H1 (cell line): ENCODE results near the gene OLFML2B. TPM values are rescaled to one million over a fixed set of nuclear protein-coding genes. Genes with fewer than 3 reads are reported as not detected.

Source experiments
- KDM5A ChIP-seq: fragments of 200-600 bp; IDR thresholded peaks from 2 replicates; pipeline ENCODE4 v1.7.1; 2012; ENCODE audit warnings: mild to moderate bottlenecking, low read length, inconsistent platforms, mixed read lengths
- MAFK ChIP-seq: IDR thresholded peaks from 2 replicates; pipeline ENCODE4 v1.6.1; 2012; ENCODE audit warnings: low read depth, mild to moderate bottlenecking, improper control_type of control experiment, low read length
- POLR2A ChIP-seq, 2 experiments: IDR thresholded peaks; 1 replicate in 1 of 2; 2 replicates in 1 of 2; pipeline ENCODE4 v1.6.1; 2011; ENCODE audit warnings: low read depth in 2 of 2, low read length in 2 of 2, mild to moderate bottlenecking in 2 of 2; ENCODE audit errors: control extremely low read depth in 1 of 2
- SUZ12 ChIP-seq: fragments of 200-600 bp; sonication (generic); IDR thresholded peaks from 2 replicates; pipeline ENCODE4 v1.6.1; 2012; ENCODE audit warnings: mild to moderate bottlenecking, inconsistent platforms, low read length, moderate library complexity, mixed read lengths
- TAF1 ChIP-seq: IDR thresholded peaks from 2 replicates; pipeline ENCODE4 v1.6.1; 2011; ENCODE audit warnings: mild to moderate bottlenecking, low read depth, low read length
- TBP ChIP-seq: IDR thresholded peaks from 2 replicates; pipeline ENCODE4 v1.6.1; 2011; ENCODE audit warnings: low read depth, low read length, improper control_type of control experiment
- polyA plus RNA-seq, 7 experiments: library from polyadenylated mRNA; depleted of rRNA in 3 of 7; stranded (reverse) in 5 of 7; unstranded in 2 of 7; fragments of >200 nt in 5 of 7; fragments of 200-250 nt in 2 of 7; gene quantifications; 1 replicate in 5 of 7; 2 replicates in 1 of 7; 4 replicates in 1 of 7; pipeline versions ENCODE4 v1.2.1 to v1.2.3, GENCODE V29; 2011 to 2013; ENCODE audit warnings: missing spikeins in 2 of 7, mixed read lengths in 2 of 7
- total RNA-seq: library from RNA; stranded (reverse); fragmentation: NEBNext Ultra II Directional; extraction: Animal tissue kit (Norgen Biotek cat#: 25700); gene quantifications from 2 replicates; pipeline ENCODE4 v1.2.1, GENCODE V29; 2021
- TF ChIP-seq, protein P1 (sequence below): fragments of 300-600 bp; sonication (generic); IDR thresholded peaks from 2 replicates; pipeline ENCODE4 v1.7.1; 2012; ENCODE audit warnings: low read length, moderate library complexity, mild to moderate bottlenecking, inconsistent platforms; ENCODE audit not compliant: insufficient replicate concordance
- TF ChIP-seq, protein P2 (sequence below): IDR thresholded peaks from 2 replicates; pipeline ENCODE4 v1.6.1; 2011; ENCODE audit warnings: low read length, improper control_type of control experiment

OLFML2B gene
- total and polyA plus RNA-seq, 2 of the 8 experiments (the other 6 are each of a cell fraction or from before 2014, with no cell fraction given): 6.5 to 10.4 TPM

DNA sequence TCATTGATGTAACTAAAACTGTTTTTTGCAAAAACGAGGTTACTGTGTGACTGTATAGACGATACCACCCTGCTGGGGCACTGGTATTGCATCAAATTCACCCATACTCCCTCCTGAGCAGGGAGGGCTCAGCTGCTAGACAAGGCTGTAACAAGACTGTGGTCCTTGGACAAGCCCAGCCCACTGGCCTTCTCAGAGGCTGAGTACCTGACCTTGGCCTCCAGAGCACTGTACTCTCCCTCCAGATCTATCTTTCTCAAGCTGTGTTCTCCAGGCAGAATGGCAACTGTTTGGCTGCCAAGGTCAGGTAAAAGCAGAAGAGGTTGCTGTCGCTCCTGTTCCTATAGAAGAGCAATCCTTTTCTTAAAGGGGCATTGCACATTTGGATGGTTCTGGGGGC, 8.5 kb downstream of the OLFML2B start (continued):
- TF ChIP-seq, protein P1, sequence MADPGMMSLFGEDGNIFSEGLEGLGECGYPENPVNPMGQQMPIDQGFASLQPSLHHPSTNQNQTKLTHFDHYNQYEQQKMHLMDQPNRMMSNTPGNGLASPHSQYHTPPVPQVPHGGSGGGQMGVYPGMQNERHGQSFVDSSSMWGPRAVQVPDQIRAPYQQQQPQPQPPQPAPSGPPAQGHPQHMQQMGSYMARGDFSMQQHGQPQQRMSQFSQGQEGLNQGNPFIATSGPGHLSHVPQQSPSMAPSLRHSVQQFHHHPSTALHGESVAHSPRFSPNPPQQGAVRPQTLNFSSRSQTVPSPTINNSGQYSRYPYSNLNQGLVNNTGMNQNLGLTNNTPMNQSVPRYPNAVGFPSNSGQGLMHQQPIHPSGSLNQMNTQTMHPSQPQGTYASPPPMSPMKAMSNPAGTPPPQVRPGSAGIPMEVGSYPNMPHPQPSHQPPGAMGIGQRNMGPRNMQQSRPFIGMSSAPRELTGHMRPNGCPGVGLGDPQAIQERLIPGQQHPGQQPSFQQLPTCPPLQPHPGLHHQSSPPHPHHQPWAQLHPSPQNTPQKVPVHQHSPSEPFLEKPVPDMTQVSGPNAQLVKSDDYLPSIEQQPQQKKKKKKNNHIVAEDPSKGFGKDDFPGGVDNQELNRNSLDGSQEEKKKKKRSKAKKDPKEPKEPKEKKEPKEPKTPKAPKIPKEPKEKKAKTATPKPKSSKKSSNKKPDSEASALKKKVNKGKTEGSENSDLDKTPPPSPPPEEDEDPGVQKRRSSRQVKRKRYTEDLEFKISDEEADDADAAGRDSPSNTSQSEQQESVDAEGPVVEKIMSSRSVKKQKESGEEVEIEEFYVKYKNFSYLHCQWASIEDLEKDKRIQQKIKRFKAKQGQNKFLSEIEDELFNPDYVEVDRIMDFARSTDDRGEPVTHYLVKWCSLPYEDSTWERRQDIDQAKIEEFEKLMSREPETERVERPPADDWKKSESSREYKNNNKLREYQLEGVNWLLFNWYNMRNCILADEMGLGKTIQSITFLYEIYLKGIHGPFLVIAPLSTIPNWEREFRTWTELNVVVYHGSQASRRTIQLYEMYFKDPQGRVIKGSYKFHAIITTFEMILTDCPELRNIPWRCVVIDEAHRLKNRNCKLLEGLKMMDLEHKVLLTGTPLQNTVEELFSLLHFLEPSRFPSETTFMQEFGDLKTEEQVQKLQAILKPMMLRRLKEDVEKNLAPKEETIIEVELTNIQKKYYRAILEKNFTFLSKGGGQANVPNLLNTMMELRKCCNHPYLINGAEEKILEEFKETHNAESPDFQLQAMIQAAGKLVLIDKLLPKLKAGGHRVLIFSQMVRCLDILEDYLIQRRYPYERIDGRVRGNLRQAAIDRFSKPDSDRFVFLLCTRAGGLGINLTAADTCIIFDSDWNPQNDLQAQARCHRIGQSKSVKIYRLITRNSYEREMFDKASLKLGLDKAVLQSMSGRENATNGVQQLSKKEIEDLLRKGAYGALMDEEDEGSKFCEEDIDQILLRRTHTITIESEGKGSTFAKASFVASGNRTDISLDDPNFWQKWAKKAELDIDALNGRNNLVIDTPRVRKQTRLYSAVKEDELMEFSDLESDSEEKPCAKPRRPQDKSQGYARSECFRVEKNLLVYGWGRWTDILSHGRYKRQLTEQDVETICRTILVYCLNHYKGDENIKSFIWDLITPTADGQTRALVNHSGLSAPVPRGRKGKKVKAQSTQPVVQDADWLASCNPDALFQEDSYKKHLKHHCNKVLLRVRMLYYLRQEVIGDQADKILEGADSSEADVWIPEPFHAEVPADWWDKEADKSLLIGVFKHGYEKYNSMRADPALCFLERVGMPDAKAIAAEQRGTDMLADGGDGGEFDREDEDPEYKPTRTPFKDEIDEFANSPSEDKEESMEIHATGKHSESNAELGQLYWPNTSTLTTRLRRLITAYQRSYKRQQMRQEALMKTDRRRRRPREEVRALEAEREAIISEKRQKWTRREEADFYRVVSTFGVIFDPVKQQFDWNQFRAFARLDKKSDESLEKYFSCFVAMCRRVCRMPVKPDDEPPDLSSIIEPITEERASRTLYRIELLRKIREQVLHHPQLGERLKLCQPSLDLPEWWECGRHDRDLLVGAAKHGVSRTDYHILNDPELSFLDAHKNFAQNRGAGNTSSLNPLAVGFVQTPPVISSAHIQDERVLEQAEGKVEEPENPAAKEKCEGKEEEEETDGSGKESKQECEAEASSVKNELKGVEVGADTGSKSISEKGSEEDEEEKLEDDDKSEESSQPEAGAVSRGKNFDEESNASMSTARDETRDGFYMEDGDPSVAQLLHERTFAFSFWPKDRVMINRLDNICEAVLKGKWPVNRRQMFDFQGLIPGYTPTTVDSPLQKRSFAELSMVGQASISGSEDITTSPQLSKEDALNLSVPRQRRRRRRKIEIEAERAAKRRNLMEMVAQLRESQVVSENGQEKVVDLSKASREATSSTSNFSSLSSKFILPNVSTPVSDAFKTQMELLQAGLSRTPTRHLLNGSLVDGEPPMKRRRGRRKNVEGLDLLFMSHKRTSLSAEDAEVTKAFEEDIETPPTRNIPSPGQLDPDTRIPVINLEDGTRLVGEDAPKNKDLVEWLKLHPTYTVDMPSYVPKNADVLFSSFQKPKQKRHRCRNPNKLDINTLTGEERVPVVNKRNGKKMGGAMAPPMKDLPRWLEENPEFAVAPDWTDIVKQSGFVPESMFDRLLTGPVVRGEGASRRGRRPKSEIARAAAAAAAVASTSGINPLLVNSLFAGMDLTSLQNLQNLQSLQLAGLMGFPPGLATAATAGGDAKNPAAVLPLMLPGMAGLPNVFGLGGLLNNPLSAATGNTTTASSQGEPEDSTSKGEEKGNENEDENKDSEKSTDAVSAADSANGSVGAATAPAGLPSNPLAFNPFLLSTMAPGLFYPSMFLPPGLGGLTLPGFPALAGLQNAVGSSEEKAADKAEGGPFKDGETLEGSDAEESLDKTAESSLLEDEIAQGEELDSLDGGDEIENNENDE: no peak
- TF ChIP-seq POLR2A (IDR thresholded peaks at IDR 0.05; ENCODE audit: control extremely low read depth in 1 of 2, low read depth in 2 of 2, low read length in 2 of 2) (no peak), TBP (no peak), MAFK (no peak), TAF1 (no peak), SUZ12 (no peak), KDM5A (no peak)
- TF ChIP-seq, protein P2, sequence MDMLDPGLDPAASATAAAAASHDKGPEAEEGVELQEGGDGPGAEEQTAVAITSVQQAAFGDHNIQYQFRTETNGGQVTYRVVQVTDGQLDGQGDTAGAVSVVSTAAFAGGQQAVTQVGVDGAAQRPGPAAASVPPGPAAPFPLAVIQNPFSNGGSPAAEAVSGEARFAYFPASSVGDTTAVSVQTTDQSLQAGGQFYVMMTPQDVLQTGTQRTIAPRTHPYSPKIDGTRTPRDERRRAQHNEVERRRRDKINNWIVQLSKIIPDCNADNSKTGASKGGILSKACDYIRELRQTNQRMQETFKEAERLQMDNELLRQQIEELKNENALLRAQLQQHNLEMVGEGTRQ: no peak
- TF ChIP-seq, all 59 proteins: peak for 0
